Activated CD4-positive, alpha-beta T cell treated with anti-CD3 and anti-CD28 coated beads, Interleukin-2, Interleukin-6, amounts not matched to agents 100 ng/mL and 50 ng/mL, durations not matched to agents 16 hours and 8 hours (primary cell): ENCODE measurements around the gene UMODL1.

Experiments used
- DNase-seq: peaks from one replicate; pipeline ENCODE4 v3.0.0-alpha.2; 2020

UMODL1 gene, protein sequence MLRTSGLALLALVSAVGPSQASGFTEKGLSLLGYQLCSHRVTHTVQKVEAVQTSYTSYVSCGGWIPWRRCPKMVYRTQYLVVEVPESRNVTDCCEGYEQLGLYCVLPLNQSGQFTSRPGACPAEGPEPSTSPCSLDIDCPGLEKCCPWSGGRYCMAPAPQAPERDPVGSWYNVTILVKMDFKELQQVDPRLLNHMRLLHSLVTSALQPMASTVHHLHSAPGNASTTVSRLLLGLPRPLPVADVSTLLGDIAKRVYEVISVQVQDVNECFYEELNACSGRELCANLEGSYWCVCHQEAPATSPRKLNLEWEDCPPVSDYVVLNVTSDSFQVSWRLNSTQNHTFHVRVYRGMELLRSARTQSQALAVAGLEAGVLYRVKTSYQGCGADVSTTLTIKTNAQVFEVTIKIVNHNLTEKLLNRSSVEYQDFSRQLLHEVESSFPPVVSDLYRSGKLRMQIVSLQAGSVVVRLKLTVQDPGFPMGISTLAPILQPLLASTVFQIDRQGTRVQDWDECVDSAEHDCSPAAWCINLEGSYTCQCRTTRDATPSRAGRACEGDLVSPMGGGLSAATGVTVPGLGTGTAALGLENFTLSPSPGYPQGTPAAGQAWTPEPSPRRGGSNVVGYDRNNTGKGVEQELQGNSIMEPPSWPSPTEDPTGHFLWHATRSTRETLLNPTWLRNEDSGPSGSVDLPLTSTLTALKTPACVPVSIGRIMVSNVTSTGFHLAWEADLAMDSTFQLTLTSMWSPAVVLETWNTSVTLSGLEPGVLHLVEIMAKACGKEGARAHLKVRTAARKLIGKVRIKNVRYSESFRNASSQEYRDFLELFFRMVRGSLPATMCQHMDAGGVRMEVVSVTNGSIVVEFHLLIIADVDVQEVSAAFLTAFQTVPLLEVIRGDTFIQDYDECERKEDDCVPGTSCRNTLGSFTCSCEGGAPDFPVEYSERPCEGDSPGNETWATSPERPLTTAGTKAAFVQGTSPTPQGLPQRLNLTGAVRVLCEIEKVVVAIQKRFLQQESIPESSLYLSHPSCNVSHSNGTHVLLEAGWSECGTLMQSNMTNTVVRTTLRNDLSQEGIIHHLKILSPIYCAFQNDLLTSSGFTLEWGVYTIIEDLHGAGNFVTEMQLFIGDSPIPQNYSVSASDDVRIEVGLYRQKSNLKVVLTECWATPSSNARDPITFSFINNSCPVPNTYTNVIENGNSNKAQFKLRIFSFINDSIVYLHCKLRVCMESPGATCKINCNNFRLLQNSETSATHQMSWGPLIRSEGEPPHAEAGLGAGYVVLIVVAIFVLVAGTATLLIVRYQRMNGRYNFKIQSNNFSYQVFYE

DNA sequence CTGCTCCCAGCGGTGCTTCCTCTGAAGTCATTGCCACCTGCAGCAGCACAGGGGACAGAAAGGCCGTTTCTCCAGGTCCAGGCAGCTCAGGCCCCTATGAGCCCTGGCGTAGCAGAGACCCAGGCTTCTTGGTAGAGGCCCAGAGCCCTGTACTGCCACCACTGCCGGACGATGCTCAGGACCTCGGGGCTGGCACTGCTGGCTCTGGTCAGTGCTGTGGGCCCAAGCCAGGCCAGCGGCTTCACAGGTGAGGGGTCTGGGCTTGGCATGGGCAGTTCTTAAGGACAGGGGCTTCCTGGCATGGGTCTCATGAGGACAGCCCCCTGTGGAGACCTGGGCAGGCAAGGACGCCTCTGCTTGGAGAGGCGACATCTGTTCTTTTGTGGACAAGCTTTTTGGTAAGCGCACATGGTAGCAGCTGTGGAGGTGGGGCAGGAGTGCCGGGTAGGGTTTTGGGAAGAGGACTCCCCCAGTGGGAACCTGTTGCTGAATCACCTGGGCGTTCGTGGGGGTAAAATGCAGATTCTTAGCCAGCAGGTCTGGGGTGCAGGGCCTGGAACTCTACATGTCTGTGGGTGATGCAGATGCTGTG, at the start of gene UMODL1:
TSS of gene UMODL1 (plus strand) at position 172 of the 592 bp plus-strand sequence. CDS start at position 172, 0 bp downstream.
- no peak for DNase-seq

DNA sequence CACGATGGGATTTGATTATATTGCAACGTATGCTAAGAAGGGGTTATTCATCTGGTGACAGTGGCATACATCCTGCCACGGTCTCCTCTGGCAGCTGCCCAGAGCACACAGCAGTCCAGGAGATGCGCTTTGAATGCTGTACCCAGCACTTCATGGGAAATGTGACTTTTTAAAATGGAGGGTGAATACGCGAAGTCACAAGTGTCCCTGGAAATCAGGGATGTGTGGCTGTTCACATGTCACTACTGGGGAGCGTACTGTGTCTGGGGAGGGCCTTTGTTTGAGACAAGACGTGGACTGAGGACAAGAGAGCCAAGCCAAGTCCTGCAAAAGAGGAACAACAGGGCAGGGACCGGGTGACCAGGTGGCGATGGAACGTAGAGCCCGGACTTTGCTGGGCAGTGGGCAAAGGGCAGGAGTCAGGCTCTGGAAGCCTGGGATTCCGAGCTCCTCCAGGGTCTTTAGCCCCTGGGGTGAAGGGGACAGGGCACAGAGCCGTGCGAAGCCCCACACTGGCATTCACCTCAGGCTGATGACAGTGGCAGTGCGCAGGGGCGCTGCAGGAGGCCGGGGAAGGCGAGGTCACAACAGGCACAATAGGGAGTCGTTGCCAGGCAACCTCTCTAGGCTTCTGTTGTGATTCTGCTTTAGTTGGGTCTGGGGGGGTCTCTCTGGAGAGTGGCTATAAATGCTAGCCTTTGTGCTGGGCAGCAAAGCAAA, 49.6 kb upstream of the UMODL1 start:
- DNase-seq, result no peak

DNA sequence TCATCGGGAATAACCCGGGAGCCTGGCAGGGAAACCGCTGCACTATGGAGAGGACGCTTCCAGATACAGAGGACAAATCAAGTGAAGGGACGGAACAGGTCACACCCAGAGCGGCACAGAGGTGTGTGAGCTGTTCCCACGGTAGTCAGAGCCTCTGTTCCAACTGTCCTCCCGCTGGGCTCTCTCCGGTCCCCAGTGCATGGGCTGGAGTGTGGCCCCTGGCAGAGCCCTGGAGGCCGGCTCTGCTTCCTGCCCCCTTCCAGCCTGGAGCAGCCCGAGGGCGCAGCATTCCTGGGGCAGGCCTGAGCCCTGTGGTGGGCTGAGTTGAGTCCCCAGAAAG, 49.1 kb upstream of the UMODL1 start:
- no peak for DNase-seq

DNA sequence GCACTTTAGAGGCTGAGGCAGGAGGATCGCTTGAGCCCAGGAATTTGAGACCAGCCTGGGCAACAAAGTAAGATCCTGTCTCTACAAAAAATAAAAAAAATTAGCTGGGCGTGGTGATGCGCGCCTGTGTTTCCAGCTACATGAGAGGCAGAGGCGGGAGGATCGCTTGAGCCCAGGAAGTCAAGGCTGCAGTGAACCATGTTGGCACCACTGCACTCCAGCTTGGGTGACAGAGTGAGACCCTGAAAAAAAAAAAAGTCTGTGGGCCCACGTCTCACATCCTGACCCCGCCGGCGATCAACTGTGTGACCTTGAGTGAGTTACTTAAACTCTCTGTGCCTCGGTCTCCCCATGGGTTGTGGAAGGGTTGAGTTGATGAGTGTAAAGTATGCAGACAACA, 48.2 kb upstream of the UMODL1 start:
- DNase-seq, result no peak

DNA sequence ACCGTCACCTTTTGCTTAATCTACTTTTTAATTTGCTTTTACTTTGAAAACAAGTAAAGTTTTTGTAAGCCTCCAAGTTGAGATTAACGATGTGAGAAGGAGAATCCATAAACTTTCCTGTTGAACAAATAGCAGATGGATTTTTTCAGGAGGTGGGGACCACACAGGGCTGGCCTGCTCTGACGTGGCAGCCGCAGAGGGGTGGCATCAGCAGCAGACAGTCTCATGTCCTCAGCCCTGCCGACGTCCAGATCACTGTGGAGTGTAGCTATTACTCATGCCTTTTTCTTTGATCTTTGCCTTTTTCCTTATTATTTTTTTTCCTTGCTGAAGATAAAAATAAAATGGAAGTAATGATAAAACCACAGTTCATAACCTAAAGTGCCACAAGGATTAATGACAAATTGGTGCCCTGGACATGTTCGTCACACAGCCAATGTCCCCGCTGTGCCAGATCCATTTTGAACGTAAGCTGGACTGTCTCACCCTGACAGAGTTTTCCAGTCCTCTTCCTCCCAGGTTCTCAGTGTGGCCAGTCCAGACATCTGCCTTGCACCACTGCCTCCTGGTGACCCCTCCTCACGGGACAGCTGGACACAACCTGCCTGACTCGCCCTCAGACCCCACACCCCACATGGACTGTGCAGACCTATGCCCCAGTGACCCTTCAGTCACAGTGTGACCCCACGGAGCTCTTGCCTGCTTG, 45.6 kb upstream of the UMODL1 start:
- no peak for DNase-seq

DNA sequence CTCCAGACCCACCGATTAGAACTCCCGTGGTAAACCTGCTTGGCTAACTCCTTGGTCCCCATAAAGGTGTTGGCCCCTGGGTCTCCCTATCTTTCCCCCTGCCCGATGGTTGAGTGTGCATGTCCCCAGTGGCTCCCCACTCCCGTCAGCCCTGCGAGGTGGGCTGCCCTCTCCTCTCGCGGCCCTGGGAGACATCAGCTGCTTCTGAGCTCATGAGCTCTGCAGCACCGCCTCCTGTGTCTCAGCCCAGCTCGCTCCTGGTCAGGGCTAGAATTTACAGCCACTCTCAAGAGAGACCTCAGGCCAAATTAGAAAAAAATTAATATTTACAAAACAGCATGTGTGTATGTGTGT, 45.1 kb upstream of the UMODL1 start:
- DNase-seq, result no peak

DNA sequence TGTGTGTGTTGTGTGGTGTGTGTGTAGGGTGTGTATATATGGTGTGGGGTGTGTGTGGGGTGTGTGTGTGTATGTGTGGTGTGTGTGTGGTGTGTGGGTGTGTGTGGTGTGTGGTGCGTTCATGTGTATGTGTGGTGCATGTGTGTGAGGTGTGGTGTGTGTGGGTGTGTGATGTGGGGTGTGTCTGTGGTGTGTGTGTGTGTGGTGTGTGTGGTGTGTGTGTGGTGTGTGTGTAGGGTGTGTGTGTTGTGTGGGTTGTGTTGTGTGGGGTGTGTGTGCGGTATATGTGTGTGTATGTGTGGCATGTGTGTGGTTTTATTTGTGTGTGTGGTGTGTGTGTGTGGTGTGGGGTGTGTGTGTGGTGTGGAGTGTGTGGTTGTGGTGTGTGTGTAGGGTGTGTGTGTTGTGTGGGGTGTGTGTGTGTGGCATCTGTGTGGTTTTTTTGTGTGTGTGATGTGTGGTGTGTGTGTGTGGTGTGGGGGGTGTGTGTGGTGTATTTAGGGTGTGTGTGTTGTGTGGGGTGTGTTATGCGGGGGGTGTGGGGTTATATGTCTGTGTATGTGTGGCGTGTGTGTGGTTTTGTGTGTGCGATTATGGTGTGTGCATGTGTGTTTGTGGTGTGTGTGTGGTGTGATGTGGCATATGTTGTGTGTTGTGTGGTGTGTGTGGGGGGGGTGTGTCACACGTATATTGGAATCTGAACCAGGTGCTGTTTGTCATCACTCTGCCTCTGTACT, 43.9 kb upstream of the UMODL1 start:
- DNase-seq, result no peak

DNA sequence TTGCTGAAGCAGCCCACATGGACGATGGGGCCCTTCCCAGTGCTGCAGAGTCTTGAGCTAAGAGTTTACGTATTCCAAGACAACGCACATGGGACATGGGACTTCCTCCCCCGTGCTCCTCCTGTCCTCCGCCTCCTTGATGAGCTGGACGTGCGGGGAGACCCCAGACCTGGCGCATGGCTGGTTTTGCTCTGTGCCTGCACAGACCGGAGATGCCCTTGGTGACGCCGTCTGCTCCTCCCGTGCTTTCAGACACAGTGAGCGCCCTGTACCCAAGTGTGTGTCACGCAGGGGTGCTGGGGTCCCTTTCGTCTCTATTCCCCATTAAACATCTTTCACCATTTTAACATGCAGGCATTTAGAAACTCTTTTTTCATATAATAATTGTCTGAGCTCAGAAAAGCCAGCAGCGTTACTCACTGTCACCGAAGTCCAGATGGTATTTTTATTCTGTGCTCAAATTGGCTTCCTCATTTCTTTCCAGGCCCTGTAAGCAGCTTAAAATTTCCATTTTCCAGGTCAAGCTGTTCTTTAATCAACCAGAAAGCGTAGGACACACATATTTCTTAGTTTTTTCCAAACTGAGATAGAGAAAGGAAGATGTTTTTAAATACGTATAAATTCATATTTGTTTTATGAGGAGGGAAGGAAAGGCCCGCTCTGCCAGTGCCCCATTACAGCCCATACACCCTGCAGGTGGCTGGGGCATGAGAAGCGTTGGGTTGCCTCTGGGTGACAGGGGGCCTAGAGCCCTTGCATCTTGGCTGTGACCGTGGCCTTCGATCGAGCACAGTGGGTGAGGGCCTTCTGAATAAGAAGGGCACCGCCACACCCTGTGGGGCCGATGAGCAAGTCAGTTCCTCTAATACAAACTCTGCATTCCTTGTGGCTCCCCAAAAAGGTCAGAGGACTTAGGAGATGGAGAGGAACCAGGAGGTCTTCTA, 43.0 kb upstream of the UMODL1 start:
- DNase-seq, result no peak

DNA sequence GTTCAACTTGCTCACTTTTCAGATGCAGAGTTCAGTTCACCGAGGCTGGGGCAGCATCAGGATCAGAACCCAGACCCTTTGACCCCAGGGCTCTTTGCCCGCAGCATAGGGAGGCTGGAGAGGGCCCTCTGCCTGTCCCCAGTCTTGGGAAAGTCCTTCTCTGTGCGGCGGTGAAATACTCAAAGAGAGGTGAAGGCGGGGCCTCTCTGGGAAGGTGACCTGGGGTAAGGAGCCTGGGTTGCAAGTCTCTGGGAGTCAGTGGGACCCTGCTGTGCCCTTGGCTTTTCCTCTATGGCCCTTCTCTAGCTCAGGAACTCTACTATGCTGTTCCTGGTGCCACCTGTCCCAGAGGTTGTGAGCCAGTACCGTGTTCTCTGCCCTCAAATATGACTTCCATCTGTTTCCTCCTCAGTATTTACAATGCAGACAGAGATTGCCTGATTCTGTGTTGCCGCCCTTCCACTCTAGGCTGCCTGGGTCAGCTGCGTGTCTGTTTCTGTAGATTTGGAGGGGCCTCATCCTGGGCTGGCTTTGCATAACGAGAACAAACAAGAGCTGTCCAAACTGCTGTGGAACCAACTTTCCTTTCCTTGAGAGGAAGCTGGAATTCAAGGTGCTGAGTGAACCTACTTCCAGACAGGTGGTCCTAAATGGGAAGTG, 42.2 kb upstream of the UMODL1 start:
- DNase-seq, result no peak

DNA sequence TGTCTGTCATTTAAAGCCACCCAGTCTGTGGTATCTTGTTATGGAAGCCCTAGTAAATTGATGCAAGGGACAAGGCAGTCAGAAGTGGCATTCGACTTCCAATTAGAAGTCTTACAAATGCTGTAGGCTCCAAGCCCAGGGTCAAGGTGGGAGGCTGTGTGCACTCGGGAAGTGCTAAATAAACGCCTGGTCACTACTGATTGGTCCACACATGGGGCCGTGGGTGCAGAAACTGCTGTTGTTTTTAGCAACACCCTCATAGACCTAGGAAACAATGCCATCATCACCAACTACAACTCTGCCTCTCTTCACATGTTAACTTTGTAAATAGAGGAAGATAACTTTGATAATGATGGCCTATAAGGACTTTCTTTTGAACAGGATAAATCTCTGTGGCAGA, 40.8 kb upstream of the UMODL1 start:
- no peak for DNase-seq

DNA sequence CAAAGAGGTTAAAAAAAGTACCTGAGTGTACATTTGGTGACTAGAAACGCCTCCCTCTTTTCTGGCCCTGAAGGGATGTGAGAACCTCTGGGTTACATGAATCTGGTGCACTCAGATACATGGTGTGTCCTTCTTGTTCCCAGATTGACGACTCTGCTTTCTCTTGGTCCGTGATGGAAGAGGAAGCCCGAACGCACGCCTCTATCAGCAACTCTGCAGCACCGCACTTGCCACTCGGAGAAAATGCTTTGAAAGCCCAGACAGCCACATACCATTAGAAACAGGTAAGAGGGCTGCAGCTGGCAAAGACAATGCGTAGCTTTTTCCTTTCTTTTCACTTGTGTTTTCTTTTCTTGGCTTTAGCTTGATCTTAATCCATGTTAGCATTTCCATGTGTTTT, 39.9 kb upstream of the UMODL1 start:
- DNase-seq, result no peak

DNA sequence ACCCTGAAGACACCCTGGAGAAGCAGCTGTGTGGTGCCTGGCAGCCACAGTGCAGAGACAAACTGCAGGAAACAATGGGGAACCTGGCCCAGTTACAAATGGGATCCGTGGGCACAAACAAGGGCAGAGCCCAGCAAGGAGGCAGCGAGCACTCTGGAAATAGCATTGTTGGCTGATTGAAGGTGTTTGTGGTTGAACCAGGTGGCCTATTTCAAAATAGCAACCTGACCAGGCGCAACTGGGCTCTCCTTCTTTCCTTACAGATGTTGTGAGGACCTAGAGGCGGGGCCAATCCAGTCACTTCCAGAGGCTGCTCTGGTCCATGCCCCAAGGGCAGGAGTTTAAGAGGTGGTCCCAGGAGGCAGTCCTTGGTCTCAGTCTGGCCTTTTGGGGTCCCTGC, 39.3 kb upstream of the UMODL1 start:
- no peak for DNase-seq

DNA sequence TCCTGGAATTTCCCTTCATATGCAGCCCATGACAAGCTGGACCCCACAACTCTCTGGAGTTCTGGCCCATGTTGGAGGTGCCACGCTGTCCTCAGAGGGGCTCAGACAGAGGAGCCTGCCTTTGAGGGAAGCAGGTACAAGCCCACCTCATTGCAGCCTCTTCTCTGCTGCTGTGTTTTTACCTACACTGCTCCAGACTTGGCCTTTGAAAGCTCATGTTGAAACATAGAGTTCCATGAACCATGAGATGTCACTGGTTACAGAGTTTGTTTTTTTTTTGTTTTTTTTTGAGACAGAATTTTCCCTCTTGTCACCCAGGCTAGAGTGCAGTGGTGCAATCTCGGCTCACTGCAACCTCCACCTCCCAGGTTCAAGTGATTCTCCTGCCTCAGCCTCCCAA, 38.9 kb upstream of the UMODL1 start:
- no peak for DNase-seq

DNA sequence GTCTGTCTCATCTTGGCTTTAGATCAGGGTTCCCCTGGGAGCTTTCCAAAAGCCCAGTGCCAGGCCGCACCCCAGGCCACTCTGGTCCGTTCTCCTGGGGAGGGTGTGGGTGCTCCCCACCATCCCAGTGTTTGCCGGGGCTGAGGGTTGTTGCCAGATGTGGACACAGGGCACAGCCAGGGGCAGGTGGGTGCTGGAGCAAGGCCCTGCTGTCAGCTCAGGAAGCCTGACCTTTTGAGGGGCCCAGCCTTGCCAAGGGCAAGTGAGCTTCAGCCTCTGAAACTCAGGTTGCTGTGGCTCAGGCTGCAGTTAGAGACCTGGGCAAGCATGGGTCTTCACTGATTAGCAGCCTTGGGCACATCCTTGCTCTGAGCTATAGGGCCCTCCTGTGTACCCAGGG, 38.1 kb upstream of the UMODL1 start:
- DNase-seq, result no peak

DNA sequence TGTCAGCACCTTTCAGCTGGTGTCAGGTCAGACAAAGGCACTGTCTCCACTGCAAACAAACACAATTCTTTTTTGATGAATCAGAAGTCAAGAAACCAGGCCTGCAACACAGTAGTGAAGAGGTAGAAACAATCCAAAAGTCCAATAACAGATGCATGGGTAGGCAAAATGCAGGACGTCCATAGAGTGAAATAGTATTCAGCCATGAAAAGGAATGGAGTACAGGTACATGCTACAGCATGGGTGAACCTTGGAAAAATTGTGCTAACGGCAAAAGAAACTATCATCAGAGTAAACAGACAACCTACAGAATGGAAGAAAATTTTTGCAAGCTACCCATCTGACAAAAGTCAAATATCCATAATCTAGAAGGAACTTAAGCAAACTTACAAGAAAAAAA, 34.8 kb upstream of the UMODL1 start:
- no peak for DNase-seq

DNA sequence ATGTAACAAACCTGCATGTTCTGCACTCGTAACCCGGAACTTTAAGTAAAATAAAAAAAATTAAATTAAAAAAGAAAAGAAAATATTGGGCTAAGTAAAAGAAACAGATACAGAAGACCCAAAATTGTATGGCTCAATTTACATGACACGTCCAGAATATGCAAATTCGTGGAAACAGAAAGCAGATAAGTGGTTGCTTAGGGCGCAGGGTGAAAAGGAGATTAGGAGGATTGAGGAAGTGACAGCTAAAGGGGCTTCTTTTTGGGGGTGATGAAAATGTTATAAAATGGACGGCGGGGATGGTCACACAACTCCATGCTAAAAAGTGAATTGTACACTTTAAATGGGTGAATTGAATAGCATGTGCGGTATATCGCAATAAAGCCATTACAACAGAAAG, 33.6 kb upstream of the UMODL1 start:
- no peak for DNase-seq

DNA sequence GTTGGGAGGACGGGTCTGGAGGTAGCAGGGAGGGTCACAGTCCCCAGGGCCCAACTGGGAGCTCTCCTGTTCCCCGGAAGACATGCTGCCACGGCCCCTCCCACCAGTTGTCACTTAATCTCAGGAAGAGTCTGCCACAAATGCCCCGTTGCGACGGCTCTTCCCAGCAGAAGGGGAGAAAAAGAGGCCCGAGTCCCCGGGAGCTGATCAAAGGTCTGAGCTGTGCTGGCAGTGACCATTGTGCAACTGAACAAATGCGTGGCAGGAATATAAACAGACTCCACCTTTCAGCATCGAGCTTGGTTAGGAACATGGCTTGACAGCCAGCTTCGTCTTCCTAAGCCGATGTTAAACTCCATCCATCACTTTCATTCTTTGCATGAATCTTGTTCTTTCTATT, 33.2 kb upstream of the UMODL1 start:
- no peak for DNase-seq

DNA sequence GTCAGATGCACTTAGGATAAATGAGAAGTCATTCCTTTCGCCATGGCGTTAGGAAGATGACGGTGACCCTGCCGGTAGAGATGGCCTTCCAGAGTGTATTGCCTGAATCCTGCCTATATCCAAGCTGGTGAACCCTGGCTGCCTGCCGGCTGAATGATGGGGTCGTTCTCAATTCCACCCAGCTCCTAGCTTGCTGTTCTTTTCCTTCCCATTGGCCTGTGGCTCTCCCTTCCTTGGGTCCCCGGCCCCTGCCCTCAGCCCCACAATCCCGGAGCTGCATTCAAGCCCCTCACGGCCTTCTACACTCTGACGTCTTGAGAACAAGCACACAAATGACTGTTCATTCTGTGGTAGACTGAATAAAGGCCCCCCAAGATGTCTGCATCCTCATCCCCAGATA, 32.7 kb upstream of the UMODL1 start:
- DNase-seq, result no peak

DNA sequence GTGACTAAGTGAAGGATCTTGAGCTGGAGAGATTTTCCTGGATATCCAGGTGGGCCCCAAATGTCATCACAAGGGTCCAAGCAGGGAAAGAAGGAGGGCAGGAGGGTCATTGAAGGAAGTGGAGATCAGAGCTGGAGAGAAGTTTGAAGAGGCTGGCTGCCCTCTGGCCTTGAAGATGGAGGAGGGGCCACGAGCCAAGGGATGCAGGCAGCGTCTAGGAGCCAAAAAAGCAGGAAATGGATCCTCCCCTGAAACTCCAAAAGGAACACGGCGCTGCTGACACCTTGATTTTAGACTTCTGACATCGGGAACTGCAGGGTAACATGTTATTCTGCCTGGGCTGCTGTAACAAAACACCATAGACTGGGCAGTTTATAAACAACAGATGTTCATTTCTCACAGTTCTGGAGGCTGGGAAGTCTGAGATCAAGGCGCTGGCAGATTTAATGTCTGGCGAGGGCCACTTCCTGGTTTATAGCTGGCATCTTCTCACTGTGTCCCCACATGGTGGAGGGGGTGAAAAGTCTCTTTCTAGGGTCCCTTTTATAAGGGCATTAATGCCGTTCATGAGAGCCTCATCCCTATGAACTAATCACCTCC, 32.2 kb upstream of the UMODL1 start:
- DNase-seq, result no peak
